H9 (cell line): ENCODE data around the gene UGT1A3. TPM values are rescaled to one million over a fixed set of nuclear protein-coding genes. Genes with fewer than 3 reads are reported as not detected.

ENCODE experiments used
- DNase-seq: peaks from one replicate; pipeline ENCODE4 v3.0.0-alpha.2; 2017
- H2AFZ ChIP-seq: one replicate; pipeline ENCODE4 v1.6.1; 2013; ENCODE audit warnings: mild to moderate bottlenecking, low read length, control low read depth, moderate library complexity
- H2AK5ac ChIP-seq: 2 replicates; pipeline ENCODE4 v1.6.1; 2013; ENCODE audit warnings: low read length, control low read depth, mixed read lengths; ENCODE audit not compliant: insufficient read length
- H2BK120ac ChIP-seq: one replicate; pipeline ENCODE4 v1.6.1; 2013; ENCODE audit warnings: low read depth, mild to moderate bottlenecking, low read length, control low read depth, inconsistent platforms; ENCODE audit not compliant: poor library complexity, severe bottlenecking
- H2BK12ac ChIP-seq: 2 replicates; pipeline ENCODE4 v1.6.1; 2013; ENCODE audit warnings: low read length, control low read depth, mixed read lengths, low read depth; ENCODE audit not compliant: insufficient read length
- H2BK15ac ChIP-seq: 2 replicates; pipeline ENCODE4 v1.6.1; 2013; ENCODE audit warnings: low read depth, low read length, control low read depth
- H2BK20ac ChIP-seq: one replicate; pipeline ENCODE4 v1.6.1; 2013; ENCODE audit warnings: low read depth, mild to moderate bottlenecking, low read length, control low read depth, inconsistent platforms; ENCODE audit not compliant: poor library complexity, severe bottlenecking
- H2BK5ac ChIP-seq: 2 replicates; pipeline ENCODE4 v1.6.1; 2013; ENCODE audit warnings: low read length, control low read depth, mixed read lengths; ENCODE audit not compliant: insufficient read length
- H3K14ac ChIP-seq: 2 replicates; pipeline ENCODE4 v1.6.1; 2013; ENCODE audit warnings: low read length, control low read depth; ENCODE audit not compliant: insufficient read depth
- H3K18ac ChIP-seq: 2 replicates; pipeline ENCODE4 v1.6.1; 2013; ENCODE audit warnings: low read depth, mild to moderate bottlenecking, mixed read lengths, low read length, control low read depth; ENCODE audit not compliant: insufficient read length
- H3K23ac ChIP-seq: 2 replicates; pipeline ENCODE4 v1.6.1; 2013; ENCODE audit warnings: low read length, control low read depth, mixed read lengths, low read depth; ENCODE audit not compliant: insufficient read length
- H3K23me2 ChIP-seq: 2 replicates; pipeline ENCODE4 v1.6.1; 2013; ENCODE audit warnings: low read depth, mild to moderate bottlenecking, mixed read lengths, low read length, control low read depth; ENCODE audit not compliant: insufficient read length, poor library complexity, severe bottlenecking
- H3K27ac ChIP-seq: 2 replicates; pipeline ENCODE4 v1.5.1; 2013; ENCODE audit warnings: low read length, control low read depth, mixed read lengths, low read depth; ENCODE audit not compliant: insufficient read length
- H3K27me3 ChIP-seq: 2 replicates; pipeline ENCODE4 v1.6.1; 2013; ENCODE audit warnings: low read length, control low read depth, inconsistent platforms; ENCODE audit not compliant: insufficient read depth
- H3K4ac ChIP-seq: 2 replicates; pipeline ENCODE4 v1.6.1; 2013; ENCODE audit warnings: low read depth, mild to moderate bottlenecking, control low read depth, inconsistent platforms, low read length, moderate library complexity
- H3K4me1 ChIP-seq: 2 replicates; pipeline ENCODE4 v1.6.1; 2013; ENCODE audit warnings: low read length, control low read depth, inconsistent platforms; ENCODE audit not compliant: insufficient read depth
- H3K4me2 ChIP-seq: 2 replicates; pipeline ENCODE4 v1.6.1; 2013; ENCODE audit warnings: low read length, control low read depth, mixed read lengths; ENCODE audit not compliant: insufficient read length, insufficient read depth
- H3K56ac ChIP-seq: 2 replicates; pipeline ENCODE4 v1.6.1; 2013; ENCODE audit warnings: low read depth, mild to moderate bottlenecking, mixed read lengths, low read length, control low read depth; ENCODE audit not compliant: insufficient read length
- H3K79me1 ChIP-seq: 2 replicates; pipeline ENCODE4 v1.6.1; 2013; ENCODE audit warnings: low read depth, mild to moderate bottlenecking, moderate library complexity, low read length, control low read depth, inconsistent platforms; ENCODE audit not compliant: insufficient read depth, poor library complexity, severe bottlenecking
- H3K79me2 ChIP-seq: 2 replicates; pipeline ENCODE4 v1.6.1; 2013; ENCODE audit warnings: low read length, control low read depth, inconsistent platforms; ENCODE audit not compliant: insufficient read depth
- H3K9ac ChIP-seq: 2 replicates; pipeline ENCODE4 v1.6.1; 2013; ENCODE audit warnings: low read length, control low read depth, mixed read lengths; ENCODE audit not compliant: insufficient read length; ENCODE audit errors: extremely low read depth
- H3K9me3 ChIP-seq: one replicate; pipeline ENCODE4 v1.6.1; 2013; ENCODE audit warnings: low read depth, low read length, inconsistent platforms; ENCODE audit not compliant: control insufficient read depth
- H3T11ph ChIP-seq: one replicate; pipeline ENCODE4 v1.6.1; 2013; ENCODE audit warnings: mild to moderate bottlenecking, low read length, control low read depth, inconsistent platforms
- H4K20me1 ChIP-seq: one replicate; pipeline ENCODE4 v1.6.1; 2013; ENCODE audit not compliant: control insufficient read depth, insufficient read length, insufficient read depth
- H4K5ac ChIP-seq: 2 replicates; pipeline ENCODE4 v1.6.1; 2013; ENCODE audit warnings: low read depth, mild to moderate bottlenecking, mixed read lengths, low read length, control low read depth; ENCODE audit not compliant: insufficient read length
- H4K8ac ChIP-seq: replicated peaks from 2 replicates; pipeline ENCODE4 v1.6.1; 2013; ENCODE audit warnings: low read length, control low read depth, mixed read lengths, low read depth; ENCODE audit not compliant: insufficient read length
- H4K91ac ChIP-seq: 2 replicates; pipeline ENCODE4 v1.6.1; 2013; ENCODE audit warnings: low read depth, mild to moderate bottlenecking, moderate library complexity, mixed read lengths, low read length, control low read depth; ENCODE audit not compliant: insufficient read length
- H3K27ac Mint-ChIP-seq, 3 experiments: 2 replicates in 2 of 3; 3 replicates in 1 of 3; pipeline ENCODE4 v1.8.0; 2020 to 2021; ENCODE audit warnings: mixed read lengths in 3 of 3, mild to moderate bottlenecking in 1 of 3, moderate library complexity in 1 of 3
- H3K27me3 Mint-ChIP-seq: 2 replicates; pipeline ENCODE4 v1.8.0; 2021; ENCODE audit warnings: low read depth, mild to moderate bottlenecking, moderate library complexity, mixed read lengths
- H3K36me3 Mint-ChIP-seq, 3 experiments: 2 replicates in 2 of 3; 3 replicates in 1 of 3; pipeline ENCODE4 v1.8.0; 2020 to 2021; ENCODE audit warnings: low read depth in 3 of 3, mixed read lengths in 3 of 3; ENCODE audit not compliant: insufficient read depth in 1 of 3
- H3K4me1 Mint-ChIP-seq, 2 experiments: 2 replicates each; pipeline ENCODE4 v1.8.0; 2020; ENCODE audit warnings: mixed read lengths in 2 of 2
- H3K4me3 Mint-ChIP-seq, 2 experiments: 2 replicates in 1 of 2; 3 replicates in 1 of 2; pipeline ENCODE4 v1.8.0; 2020 to 2021; ENCODE audit warnings: mild to moderate bottlenecking in 2 of 2, mixed read lengths in 2 of 2, moderate library complexity in 1 of 2
- H3K9me3 Mint-ChIP-seq, 2 experiments: 2 replicates in 1 of 2; 3 replicates in 1 of 2; pipeline ENCODE4 v1.8.0; 2020; ENCODE audit warnings: mild to moderate bottlenecking in 2 of 2, mixed read lengths in 2 of 2, moderate library complexity in 1 of 2
- WGBS: extraction: QIAGEN DNeasy Blood & Tissue Kit; methylation state at CpG from one replicate; pipeline ENCODE4 v1.1.7; 2013; ENCODE audit warnings: missing lambda C conversion rate, low lambda C conversion rate, mixed read lengths; ENCODE audit not compliant: insufficient read length; ENCODE audit errors: extremely low coverage; 5-methylcytosine and 5-hydroxymethylcytosine counted together
- total RNA-seq: library from RNA; stranded (reverse); gene quantifications from 2 replicates; pipeline ENCODE4 v1.2.1, GENCODE V29; 2021
- TF ChIP-seq, protein P1 (sequence below): fragments of 200-600 bp; sonication (generic); conservative IDR thresholded peaks from 3 replicates; pipeline ENCODE4 v1.8.0; 2021; ENCODE audit warnings: antibody characterized with exemption, mild to moderate bottlenecking

Gene UGT1A3
- total RNA-seq, 1 experiment from 2014 or later, result not detected

DNA sequence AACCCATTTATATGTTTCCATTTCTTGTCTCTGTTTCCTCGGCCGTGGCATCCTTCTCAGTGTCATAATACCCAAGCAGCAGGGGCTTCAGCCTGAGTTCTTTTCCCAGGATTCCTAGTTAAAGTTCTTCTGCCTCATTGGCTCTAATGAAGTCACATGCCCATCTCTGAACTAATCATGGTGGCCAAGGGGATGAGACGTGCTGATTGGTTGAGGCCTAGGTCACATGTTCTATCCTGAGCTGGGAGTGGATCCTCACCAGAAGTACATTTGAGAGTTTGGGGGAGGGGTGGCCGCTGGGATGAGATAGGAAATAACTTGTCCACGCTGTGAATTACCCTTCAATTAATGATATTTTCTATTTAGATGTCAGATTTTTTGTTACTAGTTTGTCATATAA lies 19.9 kb upstream of the UGT1A3 start:
- no peaks in the 10 kb centered on the region for H3K79me2 ChIP-seq
- no peak overlapping the region for H3K18ac ChIP-seq
- no peak overlapping the region for H2BK12ac ChIP-seq
- H3K9ac ChIP-seq, result no peak overlapping the region
- no peak overlapping the region for H2BK5ac ChIP-seq
- no peaks in the 10 kb centered on the region for H3K4me1 ChIP-seq
- peaks cover 0 to 4% (median 0%) of the 10 kb centered on the region in 3 experiments; a peak in 1 of 7 replicates for H3K36me3 Mint-ChIP-seq
- peaks cover 5% of the 10 kb centered on the region for H3K23me2 ChIP-seq
- H2BK120ac ChIP-seq, result no peak overlapping the region
- peaks cover 3 to 4% of the 10 kb centered on the region in 2 experiments; a peak in 3 of 5 replicates for H3K9me3 Mint-ChIP-seq
- no peak overlapping the region for H2BK15ac ChIP-seq
- H3K9me3 ChIP-seq, result no peaks in the 10 kb centered on the region
- no peaks in the 10 kb centered on the region for H3K79me1 ChIP-seq
- no peaks in the 10 kb centered on the region for H3K27me3 ChIP-seq
- TF ChIP-seq, protein P1, sequence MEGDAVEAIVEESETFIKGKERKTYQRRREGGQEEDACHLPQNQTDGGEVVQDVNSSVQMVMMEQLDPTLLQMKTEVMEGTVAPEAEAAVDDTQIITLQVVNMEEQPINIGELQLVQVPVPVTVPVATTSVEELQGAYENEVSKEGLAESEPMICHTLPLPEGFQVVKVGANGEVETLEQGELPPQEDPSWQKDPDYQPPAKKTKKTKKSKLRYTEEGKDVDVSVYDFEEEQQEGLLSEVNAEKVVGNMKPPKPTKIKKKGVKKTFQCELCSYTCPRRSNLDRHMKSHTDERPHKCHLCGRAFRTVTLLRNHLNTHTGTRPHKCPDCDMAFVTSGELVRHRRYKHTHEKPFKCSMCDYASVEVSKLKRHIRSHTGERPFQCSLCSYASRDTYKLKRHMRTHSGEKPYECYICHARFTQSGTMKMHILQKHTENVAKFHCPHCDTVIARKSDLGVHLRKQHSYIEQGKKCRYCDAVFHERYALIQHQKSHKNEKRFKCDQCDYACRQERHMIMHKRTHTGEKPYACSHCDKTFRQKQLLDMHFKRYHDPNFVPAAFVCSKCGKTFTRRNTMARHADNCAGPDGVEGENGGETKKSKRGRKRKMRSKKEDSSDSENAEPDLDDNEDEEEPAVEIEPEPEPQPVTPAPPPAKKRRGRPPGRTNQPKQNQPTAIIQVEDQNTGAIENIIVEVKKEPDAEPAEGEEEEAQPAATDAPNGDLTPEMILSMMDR, result no peak
- H3K27me3 Mint-ChIP-seq, result peaks cover 8% of the 10 kb centered on the region
- H3K27ac ChIP-seq, result no peak overlapping the region
- no peak overlapping the region for H4K5ac ChIP-seq
- H3K56ac ChIP-seq, result no peak overlapping the region
- no peak overlapping the region for H4K91ac ChIP-seq
- peaks cover 7% of the 10 kb centered on the region in 2 experiments for H3K4me1 Mint-ChIP-seq
- H3K4me3 Mint-ChIP-seq, result no peak overlapping the region
- whole genome bisulfite sequencing, result no CpG with 5 or more reads among the region's 5 CpGs
- no peak overlapping the region for H2BK20ac ChIP-seq
- H3K4me2 ChIP-seq, result no peak overlapping the region
- no peak overlapping the region for H2AFZ ChIP-seq
- no peak overlapping the region for H3K4ac ChIP-seq
- no peak overlapping the region for H3K23ac ChIP-seq
- no peak overlapping the region for H2AK5ac ChIP-seq
- no peak overlapping the region for H3K14ac ChIP-seq
- no peaks in the 10 kb centered on the region for H4K20me1 ChIP-seq
- H3T11ph ChIP-seq, result no peak overlapping the region
- no peak overlapping the region for H4K8ac ChIP-seq
- no peak overlapping the region for H3K27ac Mint-ChIP-seq
- no peak for DNase-seq
